HEK293T (cell line): Measurements from ENCODE around the gene NOSIP.

Experiments
- CTCF ChIA-PET: fragments of 350-600 bp; formaldehyde crosslinking; extraction: SDS; loops from one replicate; lab custom pipeline; 2021; ENCODE audit warnings: antibody characterized with exemption, inconsistent platforms; lab: Yijun Ruan, JAX
- POLR2A ChIA-PET: fragments of 350-600 bp; formaldehyde crosslinking; extraction: SDS; loops from one replicate; lab custom pipeline; 2020; ENCODE audit warnings: antibody characterized with exemption, inconsistent platforms; lab: Yijun Ruan, JAX
- DNase-seq: peaks from one replicate; pipeline ENCODE4 v3.0.0; 2012; ENCODE audit warnings: mixed read lengths; ENCODE audit errors: extremely low spot score
- ARNT ChIP-seq: fragments of 450-650 bp; IDR thresholded peaks from 2 replicates; pipeline ENCODE4 v1.6.1; 2017; ENCODE audit warnings: mild to moderate bottlenecking
- BHLHE40 ChIP-seq: fragments of 450-650 bp; IDR thresholded peaks from 2 replicates; pipeline ENCODE4 v1.6.1; 2016; ENCODE audit warnings: mild to moderate bottlenecking, moderate library complexity, borderline replicate concordance
- CTBP1 ChIP-seq: fragments of 450-650 bp; IDR thresholded peaks from 2 replicates; pipeline ENCODE4 v1.6.1; 2016; ENCODE audit warnings: borderline replicate concordance
- ELF4 ChIP-seq: fragments of 450-650 bp; IDR thresholded peaks from 2 replicates; pipeline ENCODE4 v1.6.1; 2017; ENCODE audit warnings: antibody characterized with exemption
- FOXA1 ChIP-seq: fragments of 450-650 bp; IDR thresholded peaks from 2 replicates; pipeline ENCODE4 v1.6.1; 2016; ENCODE audit warnings: mild to moderate bottlenecking
- FOXK2 ChIP-seq: fragments of 450-650 bp; IDR thresholded peaks from 2 replicates; pipeline ENCODE4 v1.6.1; 2016; ENCODE audit warnings: mild to moderate bottlenecking
- FOXM1 ChIP-seq: fragments of 450-650 bp; IDR thresholded peaks from 2 replicates; pipeline ENCODE4 v1.6.1; 2017; ENCODE audit warnings: mild to moderate bottlenecking, borderline replicate concordance
- HDGF ChIP-seq: fragments of 450-650 bp; IDR thresholded peaks from 2 replicates; pipeline ENCODE4 v1.6.1; 2017; ENCODE audit warnings: antibody characterized with exemption, borderline replicate concordance
- L3MBTL2 ChIP-seq: fragments of 450-650 bp; conservative IDR thresholded peaks from 2 replicates; pipeline ENCODE4 v1.6.1; 2016; ENCODE audit warnings: mild to moderate bottlenecking
- LEF1 ChIP-seq: fragments of 450-650 bp; IDR thresholded peaks from 2 replicates; pipeline ENCODE4 v1.6.1; 2017; ENCODE audit warnings: mild to moderate bottlenecking, borderline replicate concordance
- NFRKB ChIP-seq: fragments of 450-650 bp; IDR thresholded peaks from 2 replicates; pipeline ENCODE4 v1.6.1; 2016; ENCODE audit warnings: mild to moderate bottlenecking, moderate library complexity
- PKNOX1 ChIP-seq: fragments of 450-650 bp; IDR thresholded peaks from 2 replicates; pipeline ENCODE4 v1.6.1; 2016
- SP1 ChIP-seq: fragments of 450-650 bp; IDR thresholded peaks from 2 replicates; pipeline ENCODE4 v1.6.1; 2017
- SUZ12 ChIP-seq: fragments of 450-650 bp; IDR thresholded peaks from 2 replicates; pipeline ENCODE4 v1.6.1; 2016; ENCODE audit warnings: mild to moderate bottlenecking
- TARDBP ChIP-seq: fragments of 450-650 bp; IDR thresholded peaks from 2 replicates; pipeline ENCODE4 v1.6.1; 2016
- ZNF384 ChIP-seq: fragments of 450-650 bp; IDR thresholded peaks from 2 replicates; pipeline ENCODE4 v1.6.1; 2016

NOSIP gene

GRCh38 chr19:49520705-49521319, 59.5 kb downstream of the NOSIP start:
- CTCF ChIA-PET, result no interaction called here
- POLR2A ChIA-PET, result no interaction called here
- no peak for DNase-seq
- TF ChIP-seq FOXK2 (no peak), PKNOX1 (no peak), HDGF (no peak), ARNT (no peak), SUZ12 (no peak), L3MBTL2 (no peak), ZNF384 (no peak), LEF1 (no peak), SP1 (no peak)

GRCh38 chr19:49518033-49518432, 62.3 kb downstream of the NOSIP start:
- POLR2A ChIA-PET, result no interaction called here
- no peak for TF ChIP-seq FOXK2
- no peak for TF ChIP-seq FOXA1
- no peak for TF ChIP-seq SP1
- no peak for TF ChIP-seq ARNT
- no peak for TF ChIP-seq TARDBP
- no peak for TF ChIP-seq PKNOX1
- no peak for TF ChIP-seq FOXM1
- TF ChIP-seq NFRKB, result no peak
- TF ChIP-seq SUZ12, result no peak
- TF ChIP-seq ZNF384, result no peak
- no peak for TF ChIP-seq BHLHE40
- TF ChIP-seq HDGF, result no peak
- no peak for TF ChIP-seq L3MBTL2
- no peak for TF ChIP-seq LEF1
- TF ChIP-seq ELF4, result no peak
- TF ChIP-seq CTBP1, result no peak
- CTCF ChIA-PET, result no interaction called here
- DNase-seq, result no peak

GRCh38 chr19:49515767-49516166, 64.6 kb downstream of the NOSIP start:
- CTCF ChIA-PET, result interaction anchor here (0.7 kb wide), 1 partner anchor 23 kb away, joined by 3 read pairs; no protein-coding TSS in a partner anchor
- DNase-seq, result no peak
- TF ChIP-seq FOXA1 (no peak), L3MBTL2 (no peak), BHLHE40 (no peak), FOXM1 (no peak), TARDBP (no peak), ELF4 (no peak), PKNOX1 (no peak), LEF1 (no peak), SP1 (no peak), NFRKB (no peak), FOXK2 (no peak), CTBP1 (no peak), SUZ12 (no peak), HDGF (no peak), ARNT (no peak), ZNF384 (no peak)
- POLR2A ChIA-PET, result no interaction called here

GRCh38 chr19:49514151-49514550, 66.2 kb downstream of the NOSIP start:
- DNase-seq, result no peak
- no peak for TF ChIP-seq FOXM1
- no peak for TF ChIP-seq ZNF384
- no peak for TF ChIP-seq FOXA1
- no peak for TF ChIP-seq ARNT
- TF ChIP-seq SP1, result no peak
- TF ChIP-seq TARDBP, result no peak
- no peak for TF ChIP-seq NFRKB
- no peak for TF ChIP-seq BHLHE40
- TF ChIP-seq L3MBTL2, result no peak
- TF ChIP-seq CTBP1, result no peak
- no peak for TF ChIP-seq SUZ12
- no peak for TF ChIP-seq ELF4
- no peak for TF ChIP-seq PKNOX1
- TF ChIP-seq LEF1, result no peak
- TF ChIP-seq FOXK2, result no peak
- no peak for TF ChIP-seq HDGF
- CTCF ChIA-PET, result interaction anchor here (0.6 kb wide), 1 partner anchor 158 kb away, joined by 3 read pairs; no protein-coding TSS in a partner anchor
- POLR2A ChIA-PET, result interaction anchor here (1.5 kb wide), 2 partner anchors 8 to 56 kb away, joined by 3 to 5 read pairs; no protein-coding TSS in a partner anchor

- POLR2A ChIA-PET, result interaction anchor here (1.2 to 1.5 kb wide), 3 partner anchors 9 to 57 kb away, joined by 3 to 6 read pairs (median 5); no protein-coding TSS in a partner anchor
- no peak for DNase-seq
- TF ChIP-seq ELF4, result no peak
- TF ChIP-seq ARNT, result no peak
- no peak for TF ChIP-seq LEF1
- no peak for TF ChIP-seq SP1
- TF ChIP-seq FOXM1, result no peak
- CTCF ChIA-PET, result no interaction called here
These were observed 66.6 kb downstream of the NOSIP start for GRCh38 chr19:49513746-49514118.
